ENCODE results near the gene NAGPA. TPM values are rescaled to one million over a fixed set of nuclear protein-coding genes. Genes with fewer than 3 reads are reported as not detected.

Gene NAGPA
- total and polyA plus RNA-seq, 10 of the 15 experiments (the other 5 are each of a cell fraction or from before 2014, with no cell fraction given) = 0.03 to 11.6 (median 6.6) TPM

DNA sequence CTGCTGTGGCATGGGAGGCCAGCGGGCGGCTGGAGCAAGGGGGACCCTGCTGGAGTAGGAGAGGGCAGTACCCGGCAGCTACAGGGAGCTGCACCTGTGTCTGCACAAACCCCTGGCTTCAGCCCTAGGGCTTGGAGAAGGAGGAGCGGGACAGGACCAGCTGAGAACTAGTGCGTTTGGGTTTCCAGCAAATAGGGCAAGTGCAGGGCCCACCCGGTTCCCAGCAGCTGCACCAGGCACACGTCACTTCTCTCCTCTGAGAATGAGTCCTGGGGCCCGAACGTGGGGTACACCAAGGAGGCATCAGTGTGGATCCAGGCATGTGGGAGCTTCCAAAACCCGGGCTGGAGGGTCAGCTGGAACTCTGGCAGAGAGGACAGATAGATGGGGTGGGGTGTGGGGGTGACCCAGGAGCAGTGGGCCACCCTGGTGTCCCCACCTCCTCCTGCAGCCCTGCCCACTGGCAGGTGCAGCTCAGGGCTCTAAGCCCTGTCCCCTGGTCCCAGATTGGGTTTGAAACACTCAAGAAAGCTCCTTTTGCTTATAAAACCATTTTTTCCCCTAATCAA, 26.4 kb upstream of the NAGPA start:
- FAIRE-seq (no peak), ATAC-seq (no peak), DNase-seq (ENCODE audit: low read depth, low spot score) (no peak)
- Histone ChIP-seq H3K27ac (ENCODE audit: control insufficient read depth, insufficient read depth) (no peak overlapping the region), H4K20me1 (ENCODE audit: control insufficient read depth, insufficient read depth) (no peaks in the 10 kb centered on the region), H3K4me3 (no peak overlapping the region), H3K79me2 (ENCODE audit: control insufficient read depth, insufficient read depth, low read length) (no peaks in the 10 kb centered on the region), H3K4me1 (ENCODE audit: control insufficient read depth, insufficient read depth, low read length) (peaks cover 12% of the 10 kb centered on the region), H2AFZ (ENCODE audit: control insufficient read depth, low read depth, low read length) (no peak overlapping the region), H3K9me3 (replicated peaks; ENCODE audit: control insufficient read depth, insufficient read depth, low read length) (no peaks in the 10 kb centered on the region), H3K4me2 (ENCODE audit: control insufficient read depth, insufficient read depth) (no peak overlapping the region), H3K36me3 (ENCODE audit: control insufficient read depth in 2 of 2, insufficient read depth in 2 of 2, low read length in 1 of 2) (no peaks in the 10 kb centered on the region), H3K9ac (ENCODE audit: control insufficient read depth, insufficient read depth, low read length) (no peak overlapping the region), H3K27me3 (replicated peaks in 1 of 2; ENCODE audit: control insufficient read depth in 2 of 2, insufficient read depth in 2 of 2, low read length in 1 of 2) (no peaks in the 10 kb centered on the region; a peak in 1 of 4 replicates)
- intact Hi-C loops (cut with micrococcal nuclease; ENCODE audit: unreplicated experiment) (loop anchor here (10.0 kb wide), 1 partner anchor 85 kb away; no protein-coding TSS in a partner anchor), in situ Hi-C loops (cut with MboI) (no loop called here)
- BruUV-seq (replicated peaks) = no TSS peak
- ChIA-PET RAD21 (ENCODE audit: unreplicated experiment) (no interaction called here), POLR2A (interaction anchor here (1.1 kb wide), 1 partner anchor 10 kb away, joined by 3 read pairs; no protein-coding TSS in a partner anchor), SMC1A (ENCODE audit: uncharacterized antibody, unreplicated experiment) (interaction anchor here (1.0 kb wide), 1 partner anchor 84 kb away, joined by 3 read pairs; no protein-coding TSS in a partner anchor), CTCF (interaction anchor here (0.7 kb wide), 1 partner anchor 21 kb away, joined by 3 read pairs; no protein-coding TSS in a partner anchor)
- no peak for TF ChIP-seq SPI1 (IDR thresholded peaks at IDR 0.05; ENCODE audit: borderline replicate concordance, insufficient read depth, low read depth, low read length)
- TF ChIP-seq CHD2 (IDR thresholded peaks at IDR 0.05; ENCODE audit: borderline replicate concordance, low read depth, low read length) = no peak
- TF ChIP-seq ZBTB11 (CRISPR knock-in tag; IDR thresholded peaks at IDR 0.05) = no peak
- TF ChIP-seq, protein P1, sequence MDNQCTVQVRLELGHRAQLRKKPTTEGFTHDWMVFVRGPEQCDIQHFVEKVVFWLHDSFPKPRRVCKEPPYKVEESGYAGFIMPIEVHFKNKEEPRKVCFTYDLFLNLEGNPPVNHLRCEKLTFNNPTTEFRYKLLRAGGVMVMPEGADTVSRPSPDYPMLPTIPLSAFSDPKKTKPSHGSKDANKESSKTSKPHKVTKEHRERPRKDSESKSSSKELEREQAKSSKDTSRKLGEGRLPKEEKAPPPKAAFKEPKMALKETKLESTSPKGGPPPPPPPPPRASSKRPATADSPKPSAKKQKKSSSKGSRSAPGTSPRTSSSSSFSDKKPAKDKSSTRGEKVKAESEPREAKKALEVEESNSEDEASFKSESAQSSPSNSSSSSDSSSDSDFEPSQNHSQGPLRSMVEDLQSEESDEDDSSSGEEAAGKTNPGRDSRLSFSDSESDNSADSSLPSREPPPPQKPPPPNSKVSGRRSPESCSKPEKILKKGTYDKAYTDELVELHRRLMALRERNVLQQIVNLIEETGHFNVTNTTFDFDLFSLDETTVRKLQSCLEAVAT (IDR thresholded peaks at IDR 0.05) = no peak
- TF ChIP-seq NFXL1 (IDR thresholded peaks at IDR 0.05; ENCODE audit: borderline replicate concordance) = no peak
- TF ChIP-seq BACH1 (IDR thresholded peaks at IDR 0.05; ENCODE audit: borderline replicate concordance) = no peak
- no peak for TF ChIP-seq SREBF2 (IDR thresholded peaks at IDR 0.05; ENCODE audit: low read length)
- TF ChIP-seq RBBP5 (conservative IDR thresholded peaks at IDR 0.05) = no peak
- TF ChIP-seq LARP7 (IDR thresholded peaks at IDR 0.05) = no peak
- TF ChIP-seq FOXK2 (IDR thresholded peaks at IDR 0.05) = no peak
- no peak for TF ChIP-seq CREM (IDR thresholded peaks at IDR 0.05; ENCODE audit: low read depth)
- no peak for TF ChIP-seq HDAC6 (IDR thresholded peaks at IDR 0.05; ENCODE audit: unreplicated experiment)
- TF ChIP-seq SMC3 (IDR thresholded peaks at IDR 0.05; ENCODE audit: borderline replicate concordance, low read length) = no peak
- TF ChIP-seq PAX5 (IDR thresholded peaks at IDR 0.05; ENCODE audit: borderline replicate concordance, low read depth, low read length) = no peak
- no peak for TF ChIP-seq SUPT20H (IDR thresholded peaks at IDR 0.05; ENCODE audit: borderline replicate concordance, control insufficient read depth, low read depth, low read length)
- TF ChIP-seq NFIC (IDR thresholded peaks at IDR 0.05; ENCODE audit: low read depth, low read length) = no peak
- no peak for TF ChIP-seq TAF1 (IDR thresholded peaks at IDR 0.05; ENCODE audit: borderline replicate concordance, low read depth, low read length)
- no peak for TF ChIP-seq NFYB (IDR thresholded peaks at IDR 0.05; ENCODE audit: insufficient read depth, low read depth, low read length)
- WGBS (ENCODE audit: insufficient coverage, insufficient replicate concordance, low lambda C conversion rate, missing lambda C conversion rate) = 40% methylated on average over 10 of the region's 10 CpGs

Data from GM12878 (cell line).